Measurements from ENCODE around the gene MRC1.

Gene MRC1

GRCh38 chr10:17872191-17873091, 63.3 kb downstream of the MRC1 start:
- no peak overlapping the region for H3K27ac ChIP-seq
- H3K4me3 ChIP-seq: no peak overlapping the region
- H3K36me3 ChIP-seq: peaks cover 0 to 97% (median 0%) of the 10 kb centered on the region in 11 experiments; a peak in 6 of 22 replicates
- TF ChIP-seq Cebpa-rat (IDR thresholded peaks at IDR 0.05): no peak
- peaks cover 0 to 6% (median 0%) of the 10 kb centered on the region in 11 experiments; a peak in 2 of 22 replicates for H3K9me3 ChIP-seq (replicated peaks in 1 of 11)
- no peaks in the 10 kb centered on the region for H3K27me3 ChIP-seq
- peak overlapping the region in 9 of 11 experiments; percentile 8 to 39 (median 26); a peak in 11 of 22 replicates for H3K4me2 ChIP-seq
- no peak overlapping the region for H3K9ac ChIP-seq
- peaks cover 8 to 38% (median 15%) of the 10 kb centered on the region in 10 experiments; a peak in 18 of 20 replicates for H3K4me1 ChIP-seq
- H4K20me1 ChIP-seq: peaks cover 0 to 82% (median 0%) of the 10 kb centered on the region in 11 experiments; a peak in 4 of 22 replicates

- Histone ChIP-seq H4K20me1 (peaks cover 0 to 75% (median 0%) of the 10 kb centered on the region in 11 experiments; a peak in 4 of 22 replicates), H3K27ac (no peak overlapping the region), H3K4me2 (0 out of 22 replicates have a peak overlapping the region, but pooled peaks of 1 of the 11 experiments have one; percentile 19)
Observed at GRCh38 chr10:17873946-17874345, 64.8 kb downstream of the MRC1 start.

GRCh38 chr10:17877121-17877520, 68.0 kb downstream of the MRC1 start:
- H3K27me3 ChIP-seq: no peaks in the 10 kb centered on the region
- peaks cover 5 to 18% (median 7%) of the 10 kb centered on the region in 10 experiments; a peak in 15 of 20 replicates for H3K4me1 ChIP-seq
- H3K9ac ChIP-seq: no peak overlapping the region
- TF ChIP-seq Cebpa-rat (IDR thresholded peaks at IDR 0.05): no peak
- no peak overlapping the region for H3K4me2 ChIP-seq
- H3K4me3 ChIP-seq: no peak overlapping the region
- H3K36me3 ChIP-seq: peaks cover 0 to 98% (median 0%) of the 10 kb centered on the region in 11 experiments; a peak in 6 of 22 replicates
- no peak overlapping the region for H3K27ac ChIP-seq
- H4K20me1 ChIP-seq: peaks cover 0 to 56% (median 0%) of the 10 kb centered on the region in 11 experiments; a peak in 4 of 22 replicates
- peaks cover 0 to 6% (median 0%) of the 10 kb centered on the region in 11 experiments; a peak in 2 of 22 replicates for H3K9me3 ChIP-seq (replicated peaks in 1 of 11)

More at GRCh38 chr10:17873946-17874345, 64.8 kb downstream of the MRC1 start:
- H3K9me3 ChIP-seq (replicated peaks in 1 of 11): peaks cover 0 to 6% (median 0%) of the 10 kb centered on the region in 11 experiments; a peak in 2 of 22 replicates
- H3K4me1 ChIP-seq: peaks cover 8 to 38% (median 15%) of the 10 kb centered on the region in 10 experiments; a peak in 18 of 20 replicates
- no peak overlapping the region for H3K9ac ChIP-seq
- no peaks in the 10 kb centered on the region for H3K27me3 ChIP-seq
- peaks cover 0 to 97% (median 0%) of the 10 kb centered on the region in 11 experiments; a peak in 6 of 22 replicates for H3K36me3 ChIP-seq
- H3K4me3 ChIP-seq: no peak overlapping the region
- no peak for TF ChIP-seq Cebpa-rat (IDR thresholded peaks at IDR 0.05)

- Histone ChIP-seq H3K9ac (no peak overlapping the region), H3K4me1 (peaks cover 0 to 2% (median 0%) of the 10 kb centered on the region in 10 experiments; a peak in 1 of 20 replicates), H3K4me2 (no peak overlapping the region), H3K36me3 (peaks cover 0 to 98% (median 0%) of the 10 kb centered on the region in 11 experiments; a peak in 6 of 22 replicates), H3K4me3 (no peak overlapping the region), H3K27ac (no peak overlapping the region), H4K20me1 (peaks cover 0 to 56% (median 0%) of the 10 kb centered on the region in 11 experiments; a peak in 3 of 22 replicates), H3K9me3 (replicated peaks in 1 of 11) (peaks cover 3 to 24% (median 5%) of the 10 kb centered on the region in 11 experiments), H3K27me3 (no peaks in the 10 kb centered on the region)
- TF ChIP-seq Cebpa-rat (IDR thresholded peaks at IDR 0.05): no peak
Observed at GRCh38 chr10:17878896-17879295, 69.7 kb downstream of the MRC1 start.

- H3K4me1 ChIP-seq: no peaks in the 10 kb centered on the region
- no peaks in the 10 kb centered on the region for H3K27me3 ChIP-seq
- peaks cover 15 to 34% (median 19%) of the 10 kb centered on the region in 11 experiments for H3K9me3 ChIP-seq (replicated peaks in 1 of 11)
- TF ChIP-seq Cebpa-rat (IDR thresholded peaks at IDR 0.05): no peak
- no peak overlapping the region for H3K4me3 ChIP-seq
- H4K20me1 ChIP-seq: peaks cover 0 to 39% (median 0%) of the 10 kb centered on the region in 11 experiments; a peak in 3 of 22 replicates
- no peak overlapping the region for H3K9ac ChIP-seq
- no peak overlapping the region for H3K4me2 ChIP-seq
- no peak overlapping the region for H3K27ac ChIP-seq
- H3K36me3 ChIP-seq: peaks cover 0 to 98% (median 0%) of the 10 kb centered on the region in 11 experiments; a peak in 7 of 22 replicates
Observed at GRCh38 chr10:17880601-17881000, 71.5 kb downstream of the MRC1 start.

GRCh38 chr10:17882557-17882956, 73.4 kb downstream of the MRC1 start:
- Histone ChIP-seq H3K4me2 (no peak overlapping the region), H3K4me1 (no peaks in the 10 kb centered on the region), H3K9me3 (replicated peaks in 1 of 11) (peaks cover 15 to 34% (median 19%) of the 10 kb centered on the region in 11 experiments), H4K20me1 (peaks cover 0 to 27% (median 0%) of the 10 kb centered on the region in 11 experiments; a peak in 2 of 22 replicates), H3K9ac (no peak overlapping the region), H3K4me3 (no peak overlapping the region), H3K27ac (no peak overlapping the region), H3K27me3 (no peaks in the 10 kb centered on the region), H3K36me3 (peaks cover 0 to 100% (median 0%) of the 10 kb centered on the region in 11 experiments; a peak in 7 of 22 replicates)
- TF ChIP-seq Cebpa-rat (IDR thresholded peaks at IDR 0.05): no peak

GRCh38 chr10:17883621-17884020, 74.5 kb downstream of the MRC1 start:
- Histone ChIP-seq H3K4me3 (no peak overlapping the region), H3K4me2 (no peak overlapping the region), H3K36me3 (peaks cover 0 to 100% (median 0%) of the 10 kb centered on the region in 11 experiments; a peak in 7 of 22 replicates), H3K9ac (no peak overlapping the region), H4K20me1 (peaks cover 0 to 32% (median 0%) of the 10 kb centered on the region in 11 experiments; a peak in 3 of 22 replicates), H3K27me3 (no peaks in the 10 kb centered on the region), H3K27ac (no peak overlapping the region), H3K4me1 (no peaks in the 10 kb centered on the region), H3K9me3 (replicated peaks in 1 of 11) (peaks cover 15 to 34% (median 19%) of the 10 kb centered on the region in 11 experiments)
- TF ChIP-seq Cebpa-rat (IDR thresholded peaks at IDR 0.05): no peak

GRCh38 chr10:17888189-17888588, 79.0 kb downstream of the MRC1 start:
- Histone ChIP-seq H3K4me1 (no peaks in the 10 kb centered on the region), H3K27ac (no peak overlapping the region), H3K9ac (no peak overlapping the region), H3K36me3 (peaks cover 0 to 100% (median 0%) of the 10 kb centered on the region in 11 experiments; a peak in 7 of 22 replicates), H3K4me2 (no peak overlapping the region), H3K9me3 (replicated peaks in 1 of 11) (peaks cover 15 to 24% (median 19%) of the 10 kb centered on the region in 11 experiments), H3K27me3 (no peaks in the 10 kb centered on the region), H4K20me1 (peaks cover 0 to 48% (median 0%) of the 10 kb centered on the region in 11 experiments; a peak in 3 of 22 replicates), H3K4me3 (no peak overlapping the region)
- TF ChIP-seq Cebpa-rat (IDR thresholded peaks at IDR 0.05): no peak
